ENCODE data around the gene MTRFR. TPM values are rescaled to one million over a fixed set of nuclear protein-coding genes. Genes with fewer than 3 reads are reported as not detected.

MTRFR gene
- polyA plus RNA-seq, 1 experiment = 12.7 TPM

DNA sequence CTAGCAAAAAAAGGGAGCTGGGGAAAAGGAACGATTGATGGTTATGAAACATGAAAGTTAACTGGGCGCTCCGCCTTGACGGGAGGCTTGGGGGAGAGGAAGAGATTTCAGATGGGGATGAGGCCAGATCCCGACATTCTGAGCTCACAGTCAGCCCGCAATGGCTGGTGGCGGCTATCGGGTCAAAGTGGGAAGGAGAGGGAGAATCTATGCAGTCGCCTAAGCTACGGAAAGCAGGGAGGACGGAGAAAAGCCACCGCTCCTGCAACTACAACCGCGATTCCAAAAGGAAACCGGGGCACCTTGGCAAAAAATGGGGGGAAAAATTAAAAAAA, 797 bp upstream of the MTRFR start:
- CTCF ChIA-PET = interaction anchor here (1.0 to 10.1 kb wide), 4 partner anchors 9 to 279 kb away, joined by 3 to 156 read pairs (median 4); no protein-coding TSS in a partner anchor
- POLR2A ChIA-PET = interaction anchor here (0.6 to 1.6 kb wide), 9 partner anchors 10 to 259 kb away, joined by 3 to 5 read pairs (median 4); partner anchors contain the start of gene OGFOD2

DNA sequence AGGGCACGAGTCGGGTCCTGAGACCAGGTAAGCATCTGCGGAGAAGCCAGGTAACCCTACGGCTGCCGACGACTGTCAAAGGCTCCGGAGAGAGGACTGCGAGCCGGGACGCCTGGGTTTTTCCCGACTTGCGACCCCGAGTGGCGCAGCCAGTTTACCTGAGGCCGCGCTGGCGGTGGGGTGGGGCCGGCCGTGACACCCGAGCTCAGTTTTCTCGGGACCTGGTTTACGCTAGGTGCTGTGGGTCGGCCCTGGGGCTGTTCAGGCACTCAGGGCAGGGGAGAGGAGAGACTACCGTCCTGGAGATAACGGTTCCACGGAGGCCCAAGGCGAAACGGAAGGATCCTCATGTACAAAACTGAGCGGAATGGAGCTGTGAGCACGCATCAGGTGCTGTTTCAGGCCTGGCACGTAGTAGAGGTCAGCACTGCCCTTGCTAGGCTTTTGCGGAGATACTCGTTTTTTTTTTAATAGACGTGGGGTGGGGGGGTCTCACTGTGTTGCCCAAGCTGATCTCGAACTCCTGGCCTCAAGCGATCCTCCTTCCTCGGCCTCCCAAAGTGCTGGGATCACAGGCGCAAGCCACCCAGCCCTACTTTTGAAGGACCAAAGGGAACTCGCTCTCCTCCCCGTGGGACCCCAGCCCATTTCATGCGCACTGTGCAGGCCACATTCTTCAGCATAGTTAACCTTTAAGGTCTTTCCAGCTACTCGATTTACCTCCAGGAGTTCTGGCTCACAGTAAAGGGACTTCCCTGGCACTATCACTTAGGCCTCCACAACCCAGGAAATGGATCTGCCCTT, 471 bp downstream of the MTRFR start:
- H3K36me3 ChIP-seq (ENCODE audit: control insufficient read depth, insufficient read depth, low read length) = no peaks in the 10 kb centered on the region
- ChIA-PET POLR2A (interaction anchor here (0.6 to 1.6 kb wide), 5 partner anchors 8 to 258 kb away, joined by 3 to 4 read pairs (median 3); partner anchors contain the start of gene OGFOD2), CTCF (interaction anchor here (0.6 to 10.1 kb wide), 8 partner anchors 132 to 680 kb away, joined by 3 to 156 read pairs (median 3); partner anchors contain the start of genes HIP1R and OGFOD2)
- TF ChIP-seq, protein P1, sequence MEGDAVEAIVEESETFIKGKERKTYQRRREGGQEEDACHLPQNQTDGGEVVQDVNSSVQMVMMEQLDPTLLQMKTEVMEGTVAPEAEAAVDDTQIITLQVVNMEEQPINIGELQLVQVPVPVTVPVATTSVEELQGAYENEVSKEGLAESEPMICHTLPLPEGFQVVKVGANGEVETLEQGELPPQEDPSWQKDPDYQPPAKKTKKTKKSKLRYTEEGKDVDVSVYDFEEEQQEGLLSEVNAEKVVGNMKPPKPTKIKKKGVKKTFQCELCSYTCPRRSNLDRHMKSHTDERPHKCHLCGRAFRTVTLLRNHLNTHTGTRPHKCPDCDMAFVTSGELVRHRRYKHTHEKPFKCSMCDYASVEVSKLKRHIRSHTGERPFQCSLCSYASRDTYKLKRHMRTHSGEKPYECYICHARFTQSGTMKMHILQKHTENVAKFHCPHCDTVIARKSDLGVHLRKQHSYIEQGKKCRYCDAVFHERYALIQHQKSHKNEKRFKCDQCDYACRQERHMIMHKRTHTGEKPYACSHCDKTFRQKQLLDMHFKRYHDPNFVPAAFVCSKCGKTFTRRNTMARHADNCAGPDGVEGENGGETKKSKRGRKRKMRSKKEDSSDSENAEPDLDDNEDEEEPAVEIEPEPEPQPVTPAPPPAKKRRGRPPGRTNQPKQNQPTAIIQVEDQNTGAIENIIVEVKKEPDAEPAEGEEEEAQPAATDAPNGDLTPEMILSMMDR (IDR thresholded peaks at IDR 0.05; ENCODE audit: insufficient read depth, low read depth, low read length) = no peak
- H3K27me3 ChIP-seq (ENCODE audit: control insufficient read depth, insufficient read depth, low read length) = no peaks in the 10 kb centered on the region
- DNase-seq (ENCODE audit: low read depth) = no peak
- H3K4me3 ChIP-seq (ENCODE audit: low read depth, low read length) = peak overlapping the region; percentile 85

More for the DNA sequence above, 797 bp upstream of the MTRFR start:
- TF ChIP-seq, protein P1 (IDR thresholded peaks at IDR 0.05; ENCODE audit: insufficient read depth, low read depth, low read length) = no peak
- Histone ChIP-seq H3K4me3 (ENCODE audit: low read depth, low read length) (peak overlapping the region; percentile 69), H3K36me3 (ENCODE audit: control insufficient read depth, insufficient read depth, low read length) (no peaks in the 10 kb centered on the region), H3K27me3 (ENCODE audit: control insufficient read depth, insufficient read depth, low read length) (no peaks in the 10 kb centered on the region)
- no peak for DNase-seq (ENCODE audit: low read depth)

DNA sequence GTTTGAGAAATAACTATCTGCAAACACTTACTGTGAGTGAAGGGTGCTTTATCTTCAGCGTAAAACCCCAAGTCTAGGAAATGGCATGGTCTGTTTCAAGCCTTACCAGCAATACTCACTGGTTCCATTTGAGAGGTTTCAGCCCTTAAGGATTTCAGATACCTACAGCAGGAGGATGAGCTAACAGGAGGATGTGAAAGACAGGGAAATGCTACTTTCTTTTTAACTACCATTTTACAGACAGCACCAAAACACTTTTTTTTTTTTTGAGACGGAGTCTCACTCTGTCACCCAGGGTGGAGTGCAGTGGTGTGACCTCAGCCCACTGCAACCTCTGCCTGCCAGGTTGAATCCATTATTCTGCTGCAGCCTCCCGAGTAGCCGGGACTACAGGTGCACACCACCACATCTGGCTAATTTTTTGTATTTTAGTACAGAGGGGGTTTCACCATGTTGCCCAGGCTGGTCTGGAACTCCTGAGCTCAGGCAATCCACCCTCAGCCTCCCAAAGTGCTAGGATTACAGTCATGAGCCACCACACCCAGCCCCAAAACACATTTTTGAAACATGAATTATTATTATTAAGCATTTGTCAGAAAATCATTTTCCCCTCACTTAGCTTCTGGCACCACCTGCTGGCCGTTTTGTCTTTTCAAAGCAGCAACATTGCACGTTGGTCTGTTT, 4.6 kb downstream of the MTRFR start:
- CTCF ChIA-PET = interaction anchor here (0.5 to 10.1 kb wide), 42 partner anchors 8 to 706 kb away, joined by 3 to 156 read pairs (median 4); partner anchors contain the start of genes ABCB9, ARL6IP4 and OGFOD2

GRCh38 chr12:123238330-123238682, 5.1 kb downstream of the MTRFR start:
- POLR2A ChIA-PET = interaction anchor here (0.5 to 1.1 kb wide), 2 partner anchors 26 to 255 kb away, joined by 5 to 7 read pairs; no protein-coding TSS in a partner anchor
- CTCF ChIA-PET = interaction anchor here (0.6 to 10.1 kb wide), 36 partner anchors 8 to 707 kb away, joined by 3 to 156 read pairs (median 4); partner anchors contain the start of genes ABCB9, ARL6IP4 and OGFOD2
- TF ChIP-seq, protein P1 (IDR thresholded peaks at IDR 0.05; ENCODE audit: insufficient read depth, low read depth, low read length) = no peak
- no peaks in the 10 kb centered on the region for H3K27me3 ChIP-seq (ENCODE audit: control insufficient read depth, insufficient read depth, low read length)
- no peak overlapping the region for H3K4me3 ChIP-seq (ENCODE audit: low read depth, low read length)
- DNase-seq (ENCODE audit: low read depth) = no peak
- no peaks in the 10 kb centered on the region for H3K36me3 ChIP-seq (ENCODE audit: control insufficient read depth, insufficient read depth, low read length)

More for the DNA sequence above, 4.6 kb downstream of the MTRFR start:
- TF ChIP-seq, protein P1 (IDR thresholded peaks at IDR 0.05; ENCODE audit: insufficient read depth, low read depth, low read length) = peak; percentile 75
- H3K4me3 ChIP-seq (ENCODE audit: low read depth, low read length) = no peak overlapping the region
- H3K27me3 ChIP-seq (ENCODE audit: control insufficient read depth, insufficient read depth, low read length) = no peaks in the 10 kb centered on the region
- POLR2A ChIA-PET = interaction anchor here (0.5 to 1.1 kb wide), 2 partner anchors 25 to 255 kb away, joined by 5 to 7 read pairs; no protein-coding TSS in a partner anchor
- DNase-seq (ENCODE audit: low read depth) = no peak
- H3K36me3 ChIP-seq (ENCODE audit: control insufficient read depth, insufficient read depth, low read length) = no peaks in the 10 kb centered on the region
